ENCODE results near the gene KRT2. TPM values are rescaled to one million over a fixed set of nuclear protein-coding genes. Genes with fewer than 3 reads are reported as not detected.
A peak's percentile ranks its signal among the peaks of the same experiment; 100 is the strongest.
"Not testable (repeated sequence)": the region's sequence is repeated elsewhere in the genome, so short reads cannot be mapped to it uniquely, and the experiment has no call there.

KRT2 gene
- polyA plus RNA-seq, 6 donors from 2014 or later, result not detected

DNA sequence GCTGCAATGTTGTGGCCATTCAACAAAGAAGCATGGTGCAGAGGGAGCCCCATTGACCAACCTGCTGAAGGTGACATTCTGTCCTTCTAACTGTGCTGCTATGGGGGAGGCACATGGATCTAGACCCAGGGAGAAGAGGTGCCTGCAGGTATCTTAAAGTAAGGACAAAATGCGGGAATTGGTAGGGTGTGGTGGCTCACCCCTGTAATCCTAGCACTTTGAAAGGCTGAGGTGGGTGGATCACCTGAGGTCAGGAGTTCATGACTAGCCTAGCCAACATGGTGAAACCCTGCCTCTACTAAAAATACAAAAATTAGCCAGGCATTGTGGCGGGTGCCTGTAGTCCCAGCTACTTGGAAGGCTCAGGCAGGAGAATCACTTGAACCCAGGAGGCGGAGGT is 17.9 kb upstream of the KRT2 start:
- H3K36me3 Mint-ChIP-seq; H3K4me3 Mint-ChIP-seq; H3K27ac Mint-ChIP-seq; ATAC-seq (ENCODE audit: low read depth in 2 of 2); DNase-seq; H3K9me3 Mint-ChIP-seq; H3K4me1 Mint-ChIP-seq: not testable (repeated sequence)
- H3K27me3 Mint-ChIP-seq, result peaks cover 7 to 27% (median 18%) of the 10 kb centered on the region in 3 donors

GRCh38 chr12:52669426-52669825 is 17.4 kb upstream of the KRT2 start:
- Mint-ChIP-seq H3K36me3 (no peaks in the 10 kb centered on the region), H3K9me3 (no peaks in the 10 kb centered on the region), H3K27me3 (peaks cover 7 to 27% (median 18%) of the 10 kb centered on the region in 3 donors), H3K27ac (no peak overlapping the region), H3K4me1 (no peaks in the 10 kb centered on the region), H3K4me3 (no peak overlapping the region)
- DNase-seq (no peak), ATAC-seq (ENCODE audit: low read depth in 2 of 2) (no peak)

DNA sequence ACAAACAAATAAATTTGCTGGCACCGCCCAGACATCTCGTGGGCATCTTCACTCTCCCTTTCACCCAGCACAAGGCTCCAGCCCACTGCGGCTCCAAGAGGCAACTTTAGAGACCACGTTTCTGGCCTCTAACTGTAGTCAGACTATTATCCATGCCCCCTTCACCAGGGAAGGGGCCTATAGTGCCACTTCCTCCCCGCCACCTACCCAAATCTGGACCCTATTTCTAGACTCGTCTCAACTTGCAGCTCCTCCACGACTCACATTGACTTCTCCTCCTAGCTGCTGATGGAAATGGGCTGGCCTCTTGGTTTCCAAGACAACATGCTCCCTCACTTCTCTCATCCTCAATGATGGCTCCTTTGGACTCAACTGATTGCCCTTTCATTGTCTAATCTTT is 15.9 kb upstream of the KRT2 start:
- DNase-seq (no peak), ATAC-seq (ENCODE audit: low read depth in 2 of 2) (no peak)
- Mint-ChIP-seq H3K4me1 (no peaks in the 10 kb centered on the region), H3K9me3 (no peaks in the 10 kb centered on the region), H3K27ac (peak overlapping the region in 1 of 6 donors; percentile 69), H3K27me3 (peaks cover 13 to 37% (median 20%) of the 10 kb centered on the region in 3 donors), H3K36me3 (no peaks in the 10 kb centered on the region), H3K4me3 (no peak overlapping the region)

DNA sequence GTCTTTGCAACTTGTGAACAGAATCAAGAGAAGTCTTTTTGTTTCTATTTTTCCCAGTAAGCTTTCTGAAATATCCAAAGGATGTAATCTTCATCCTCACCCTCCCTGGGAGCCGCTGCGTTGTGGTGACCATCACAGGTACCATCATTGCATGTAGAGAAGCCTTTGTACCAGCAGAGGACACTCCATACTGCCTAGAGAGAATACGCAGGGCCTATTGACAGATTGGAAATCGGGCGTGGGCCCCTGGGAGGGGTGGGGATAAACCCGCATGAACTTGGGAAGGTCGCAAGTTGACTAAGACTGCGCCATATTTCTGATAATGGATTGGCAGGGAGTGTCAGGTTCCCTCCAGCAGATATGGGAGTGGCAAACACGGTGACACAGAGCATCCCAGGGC is 15.5 kb upstream of the KRT2 start:
- Mint-ChIP-seq H3K4me3 (no peak overlapping the region), H3K27ac (no peak overlapping the region), H3K4me1 (no peaks in the 10 kb centered on the region), H3K36me3 (no peaks in the 10 kb centered on the region), H3K9me3 (no peaks in the 10 kb centered on the region), H3K27me3 (peaks cover 13 to 40% (median 24%) of the 10 kb centered on the region in 3 donors)
- ATAC-seq (ENCODE audit: low read depth in 2 of 2) (no peak), DNase-seq (no peak)

DNA sequence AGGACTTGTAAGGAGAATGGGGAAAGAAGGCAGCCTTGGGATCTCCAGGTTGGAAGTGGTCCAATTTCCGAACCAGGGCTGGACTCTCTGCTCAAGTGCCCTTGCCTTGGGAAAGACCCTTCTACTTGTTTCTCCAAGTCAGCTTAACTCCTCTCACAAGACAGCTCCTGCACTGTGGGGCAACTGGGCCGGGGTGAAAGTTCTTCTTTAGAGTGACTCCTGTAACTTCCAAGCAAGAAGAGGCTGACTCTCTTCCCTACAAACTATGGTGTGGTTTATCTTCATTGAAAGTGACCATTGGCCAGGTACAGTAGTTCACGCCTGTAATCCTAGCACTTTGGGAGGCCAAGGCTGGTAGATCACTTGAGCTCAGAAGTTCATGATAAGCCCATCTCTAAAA is 14.5 kb upstream of the KRT2 start:
- Mint-ChIP-seq H3K36me3 (no peaks in the 10 kb centered on the region), H3K9me3 (no peaks in the 10 kb centered on the region), H3K27ac (no peak overlapping the region), H3K27me3 (peaks cover 13 to 45% (median 29%) of the 10 kb centered on the region in 3 donors), H3K4me3 (no peak overlapping the region), H3K4me1 (no peaks in the 10 kb centered on the region)
- no peak for ATAC-seq (ENCODE audit: low read depth in 2 of 2)
- DNase-seq, result no peak

- no peak overlapping the region for H3K4me3 Mint-ChIP-seq
- ATAC-seq (ENCODE audit: low read depth in 2 of 2) (no peak), DNase-seq (no peak)
- no peaks in the 10 kb centered on the region for H3K4me1 Mint-ChIP-seq
- H3K36me3 Mint-ChIP-seq, result no peaks in the 10 kb centered on the region
- no peak overlapping the region for H3K27ac Mint-ChIP-seq
- no peaks in the 10 kb centered on the region for H3K9me3 Mint-ChIP-seq
- peaks cover 12 to 53% (median 44%) of the 10 kb centered on the region in 3 donors for H3K27me3 Mint-ChIP-seq
Observed at GRCh38 chr12:52663420-52663819, 11.4 kb upstream of the KRT2 start.

GRCh38 chr12:52662918-52663229 is 10.9 kb upstream of the KRT2 start:
- H3K4me3 Mint-ChIP-seq, result peak overlapping the region in 1 of 8 donors; percentile 25

GRCh38 chr12:52662093-52662917 is 10.3 kb upstream of the KRT2 start:
- ATAC-seq (ENCODE audit: low read depth in 2 of 2), result no peak
- Mint-ChIP-seq H3K4me1 (no peaks in the 10 kb centered on the region), H3K27ac (no peak overlapping the region), H3K9me3 (no peaks in the 10 kb centered on the region), H3K27me3 (peaks cover 12 to 56% (median 54%) of the 10 kb centered on the region in 3 donors), H3K36me3 (no peaks in the 10 kb centered on the region), H3K4me3 (no peak overlapping the region)
- no peak for DNase-seq

More at GRCh38 chr12:52662918-52663229, 10.9 kb upstream of the KRT2 start:
- ATAC-seq (ENCODE audit: low read depth in 2 of 2) (no peak), DNase-seq (no peak)
- Mint-ChIP-seq H3K27ac (no peak overlapping the region), H3K9me3 (no peaks in the 10 kb centered on the region), H3K27me3 (peaks cover 9 to 53% (median 49%) of the 10 kb centered on the region in 3 donors), H3K36me3 (no peaks in the 10 kb centered on the region), H3K4me1 (no peaks in the 10 kb centered on the region)

DNA sequence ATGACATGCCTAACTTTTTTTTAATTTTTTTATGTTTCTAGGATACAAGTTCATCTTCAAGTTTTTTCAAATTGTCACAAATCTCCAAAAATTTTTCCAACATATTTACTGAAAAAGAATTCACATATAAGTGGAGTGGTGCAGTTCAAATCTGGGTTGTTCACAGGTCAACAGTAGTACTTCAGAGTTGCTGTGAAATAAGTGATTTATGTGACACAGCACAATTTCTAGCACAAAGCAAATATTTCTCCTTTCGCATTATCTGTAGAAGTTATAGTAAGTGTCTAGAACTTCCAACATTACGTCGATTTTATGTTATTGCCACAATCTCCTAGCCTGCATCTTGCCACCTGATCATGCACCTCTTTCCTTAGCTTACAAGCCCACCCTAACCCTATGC is 9.7 kb upstream of the KRT2 start:
- Mint-ChIP-seq H3K4me3 (no peak overlapping the region), H3K27me3 (peaks cover 13 to 59% (median 56%) of the 10 kb centered on the region in 3 donors), H3K4me1 (no peaks in the 10 kb centered on the region), H3K36me3 (no peaks in the 10 kb centered on the region), H3K27ac (no peak overlapping the region), H3K9me3 (no peaks in the 10 kb centered on the region)
- ATAC-seq (ENCODE audit: low read depth in 2 of 2) (no peak), DNase-seq (no peak)

- DNase-seq (no peak), ATAC-seq (ENCODE audit: low read depth in 2 of 2) (no peak)
- H3K36me3 Mint-ChIP-seq, result no peaks in the 10 kb centered on the region
- peaks cover 17 to 63% (median 60%) of the 10 kb centered on the region in 3 donors for H3K27me3 Mint-ChIP-seq
- no peaks in the 10 kb centered on the region for H3K4me1 Mint-ChIP-seq
- H3K9me3 Mint-ChIP-seq, result no peaks in the 10 kb centered on the region
- H3K27ac Mint-ChIP-seq, result no peak overlapping the region
- no peak overlapping the region for H3K4me3 Mint-ChIP-seq
Observed at GRCh38 chr12:52660934-52661499, 9.0 kb upstream of the KRT2 start.

- DNase-seq, result no peak
- H3K4me1 Mint-ChIP-seq, result no peaks in the 10 kb centered on the region
Observed at GRCh38 chr12:52659951-52660350, 7.9 kb upstream of the KRT2 start.

DNA sequence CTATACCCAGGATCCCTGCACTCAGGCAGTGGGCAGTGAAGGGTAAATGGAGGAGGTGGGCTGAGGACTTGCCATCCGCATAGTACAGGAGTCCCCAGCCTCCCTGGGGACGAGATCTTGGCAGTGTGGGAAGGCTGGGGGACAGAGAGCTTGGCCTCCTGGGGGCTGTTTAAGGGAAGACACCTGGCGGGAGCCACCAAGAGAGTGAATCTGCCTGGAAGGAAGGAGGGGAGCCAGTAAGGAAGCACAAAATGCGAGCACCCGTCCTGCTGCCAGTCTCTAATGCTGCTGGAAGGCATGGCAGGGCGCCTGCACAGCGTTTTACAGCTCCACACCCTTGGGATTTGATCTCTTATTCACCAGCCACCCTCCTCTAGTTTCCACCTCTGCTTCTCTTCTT is 7.4 kb upstream of the KRT2 start:
- Mint-ChIP-seq H3K27me3 (peaks cover 17 to 69% (median 57%) of the 10 kb centered on the region in 3 donors), H3K27ac (no peak overlapping the region), H3K4me3 (no peak overlapping the region), H3K4me1 (no peaks in the 10 kb centered on the region), H3K9me3 (no peaks in the 10 kb centered on the region), H3K36me3 (no peaks in the 10 kb centered on the region)
- no peak for DNase-seq
- ATAC-seq (ENCODE audit: low read depth in 2 of 2), result no peak

More at GRCh38 chr12:52659951-52660350, 7.9 kb upstream of the KRT2 start:
- no peak overlapping the region for H3K27ac Mint-ChIP-seq
- no peaks in the 10 kb centered on the region for H3K9me3 Mint-ChIP-seq
- H3K27me3 Mint-ChIP-seq, result peaks cover 17 to 64% (median 62%) of the 10 kb centered on the region in 3 donors
- ATAC-seq (ENCODE audit: low read depth in 2 of 2), result no peak
- H3K4me3 Mint-ChIP-seq, result no peak overlapping the region
- H3K36me3 Mint-ChIP-seq, result no peaks in the 10 kb centered on the region

DNA sequence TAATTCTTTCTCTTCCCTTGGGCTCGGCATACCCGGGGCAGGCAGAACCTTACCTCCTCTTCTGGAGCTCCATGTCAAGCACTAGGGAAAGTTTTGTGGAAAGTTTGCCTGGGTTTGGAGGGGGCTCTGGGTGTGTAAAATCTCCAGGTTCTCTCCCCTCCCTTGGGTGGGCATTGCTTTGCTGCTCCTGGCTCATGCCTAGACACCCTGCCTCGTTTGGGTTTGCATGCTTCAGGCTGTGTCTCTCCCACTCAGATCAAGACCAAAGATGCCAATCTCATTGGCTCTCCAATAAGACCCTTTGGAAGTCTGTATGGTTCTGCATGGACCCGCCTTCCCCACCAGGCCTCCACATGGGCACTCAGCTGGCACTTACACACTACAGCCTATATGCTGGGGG is 6.2 kb upstream of the KRT2 start:
- Mint-ChIP-seq H3K4me3 (no peak overlapping the region), H3K27ac (no peak overlapping the region), H3K36me3 (no peaks in the 10 kb centered on the region), H3K4me1 (no peaks in the 10 kb centered on the region), H3K27me3 (peaks cover 11 to 63% (median 48%) of the 10 kb centered on the region in 3 donors), H3K9me3 (no peaks in the 10 kb centered on the region)
- ATAC-seq (ENCODE audit: low read depth in 2 of 2) (no peak), DNase-seq (no peak)

DNA sequence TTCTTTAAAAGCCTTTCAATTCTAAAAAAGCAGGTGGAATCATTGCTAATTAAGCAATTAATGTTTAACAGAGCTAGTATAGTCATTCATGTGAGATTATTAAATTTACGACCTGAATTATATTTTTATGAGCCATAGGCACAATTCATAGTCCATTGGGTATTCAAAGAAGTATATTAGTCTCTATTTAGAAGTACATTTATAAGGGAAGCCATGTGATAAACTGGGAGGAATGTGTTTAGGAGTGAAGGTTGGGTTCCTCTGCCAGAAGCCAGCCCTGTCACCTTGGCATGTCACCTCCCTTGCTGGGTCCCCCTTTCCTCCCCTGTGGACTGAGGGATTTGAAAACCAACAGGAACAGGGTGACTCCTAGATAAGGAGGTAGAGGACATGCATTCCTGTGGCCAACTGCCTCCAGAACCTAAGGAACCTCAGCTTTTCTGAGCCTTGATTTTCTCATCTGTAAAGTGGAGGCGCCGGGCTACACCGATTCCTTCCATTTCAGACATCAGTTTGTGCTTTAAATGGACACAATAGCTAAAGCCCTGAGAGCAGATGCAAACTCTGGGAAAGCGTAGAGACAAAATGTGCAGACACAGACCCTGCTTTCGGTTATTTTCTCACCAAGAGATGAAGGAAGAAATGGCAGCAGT is 5.4 kb upstream of the KRT2 start:
- no peaks in the 10 kb centered on the region for H3K36me3 Mint-ChIP-seq
- no peak for DNase-seq
- H3K4me3 Mint-ChIP-seq, result no peak overlapping the region
- peaks cover 0 to 5% (median 0%) of the 10 kb centered on the region in 7 donors for H3K9me3 Mint-ChIP-seq
- no peak overlapping the region for H3K27ac Mint-ChIP-seq
- ATAC-seq (ENCODE audit: low read depth in 2 of 2), result no peak
- H3K4me1 Mint-ChIP-seq, result no peaks in the 10 kb centered on the region
- peaks cover 11 to 56% (median 42%) of the 10 kb centered on the region in 3 donors for H3K27me3 Mint-ChIP-seq

All from naive B cell (primary cell).